Measurements from ENCODE around the gene CEP192.

The CEP192 gene

GRCh38 chr18:13145636-13146190 is 154.6 kb downstream of the CEP192 start:
- DNase-seq = no peak

GRCh38 chr18:13147130-13147529 is 156.0 kb downstream of the CEP192 start:
- DNase-seq = no peak

GRCh38 chr18:13151656-13152055 is 160.5 kb downstream of the CEP192 start:
- no peak for DNase-seq

- no peak for DNase-seq
Observed at GRCh38 chr18:13158428-13158827, 167.3 kb downstream of the CEP192 start.

- no peak for DNase-seq
Observed at GRCh38 chr18:13159579-13159978, 168.4 kb downstream of the CEP192 start.

- DNase-seq = no peak
Observed at GRCh38 chr18:13161276-13161899, 170.2 kb downstream of the CEP192 start.

- DNase-seq = no peak
Observed at GRCh38 chr18:13163167-13163927, 172.2 kb downstream of the CEP192 start.

- DNase-seq = no peak
Observed at GRCh38 chr18:13164406-13164805, 173.2 kb downstream of the CEP192 start.

GRCh38 chr18:13165636-13166423 is 174.7 kb downstream of the CEP192 start:
- no peak for DNase-seq

- no peak for DNase-seq
Observed at GRCh38 chr18:13173578-13174145, 182.5 kb downstream of the CEP192 start.
